Kidney (tissue), 14 donors: Measurements from ENCODE around the gene SHOC1. TPM values are rescaled to one million over a fixed set of nuclear protein-coding genes. Genes with fewer than 3 reads are reported as not detected.

Experiments used
- DNase-seq, 5 donors: peaks; one replicate each; pipeline ENCODE4 v3.0.0-alpha.2; 2013 to 2020
- FAIRE-seq: peaks from 2 replicates; lab custom pipeline; 2012; peaks lifted over from hg19 to GRCh38; lab: Jason Lieb, UNC
- H3K27ac ChIP-seq, 2 donors: one replicate each; pipeline ENCODE4 v1.7.0; 2013; ENCODE audit warnings: low read depth in 2 of 2, low read length in 2 of 2, inconsistent platforms in 1 of 2
- H3K27me3 ChIP-seq: one replicate; pipeline ENCODE4 v1.7.1; 2013; ENCODE audit warnings: low read length, inconsistent platforms; ENCODE audit not compliant: control insufficient read depth, insufficient read depth
- H3K36me3 ChIP-seq, 3 donors: one replicate each; pipeline versions ENCODE4 v1.7.0 to v1.7.1; 2013; ENCODE audit warnings: low read length in 3 of 3, control low read depth in 1 of 3, inconsistent platforms in 1 of 3; ENCODE audit not compliant: insufficient read depth in 3 of 3, control insufficient read depth in 2 of 3
- H3K4me1 ChIP-seq, 3 donors: one replicate each; pipeline versions ENCODE4 v1.7.0 to v1.7.1; 2013; ENCODE audit warnings: low read length in 3 of 3, inconsistent platforms in 1 of 3, low read depth in 1 of 3; ENCODE audit not compliant: control insufficient read depth in 2 of 3, insufficient read depth in 2 of 3
- H3K4me3 ChIP-seq, 3 donors: one replicate each; pipeline versions ENCODE4 v1.7.0 to v1.8.1; 2013; ENCODE audit warnings: low read length in 3 of 3, control low read depth in 1 of 3, inconsistent platforms in 1 of 3
- H3K9ac ChIP-seq, 3 donors: one replicate each; pipeline versions ENCODE4 v1.7.0 to v1.7.1; 2013; ENCODE audit warnings: low read length in 3 of 3, control low read depth in 1 of 3, inconsistent platforms in 1 of 3
- H3K9me3 ChIP-seq, 3 donors: one replicate each; pipeline versions ENCODE4 v1.7.0 to v1.7.1; 2013; ENCODE audit warnings: low read length in 3 of 3, control low read depth in 1 of 3, inconsistent platforms in 1 of 3; ENCODE audit not compliant: control insufficient read depth in 2 of 3, insufficient read depth in 1 of 3
- intact Hi-C: fragments of 100-400 bp; cut with DNase I; formaldehyde crosslinking; loops from one replicate; pipeline ENCODE4 v1.11.1; 2022
- polyA plus RNA-seq: library from polyadenylated mRNA; stranded (reverse); fragments of 350-450 nt; fragmentation: Illumina TruSeq; extraction: RNeasy Lipid Tissue Mini Kit (QIAGEN cat#74804); gene quantifications from one replicate; pipeline ENCODE4 v1.2.3, GENCODE V29; 2014; ENCODE audit warnings: low read depth, low replicate concordance; ENCODE audit not compliant: insufficient read depth
- total RNA-seq: library from RNA; stranded (reverse); fragmentation: NEBNext Ultra II Directional; extraction: Animal tissue kit (Norgen Biotek cat#: 25700); gene quantifications from one replicate; pipeline ENCODE4 v1.2.1, GENCODE V29; 2021
- TF ChIP-seq, protein P1 (sequence below): IDR thresholded peaks from 3 replicates; pipeline ENCODE4 v1.5.1; 2012; ENCODE audit warnings: mild to moderate bottlenecking, moderate library complexity, borderline replicate concordance; ENCODE audit not compliant: insufficient read depth; ENCODE audit errors: extremely low read depth
- donor health status: control.
- donor health status: control.
- donor health status: control.
- donor health status: control.
- donor health status: control.
- donor health status: DM: yes; HTN: yes; CAD: no.
- donor health status: Normal renal cell carcinoma (clear cell type).

Gene SHOC1
- total and polyA plus RNA-seq, 2 donors from 2014 or later: 0.16 to 2.5 TPM

DNA sequence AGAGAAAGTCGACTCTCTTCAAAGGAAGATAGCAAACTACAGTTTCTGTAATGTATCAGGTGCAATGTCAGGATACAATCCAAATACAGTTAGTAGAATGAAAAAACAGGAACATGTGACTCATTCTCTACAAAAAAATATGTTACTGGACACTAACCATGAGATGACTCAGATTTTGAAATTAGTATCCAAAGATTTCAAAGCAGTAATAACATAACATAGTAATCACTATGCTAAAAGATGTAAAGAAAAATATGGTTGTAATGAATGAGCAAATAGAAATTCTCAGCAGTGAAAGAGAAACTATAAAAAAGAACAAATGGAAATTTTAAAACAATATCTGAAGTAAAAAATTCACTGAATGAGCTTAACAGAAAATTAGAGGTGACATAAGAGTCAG, 42.3 kb downstream of the SHOC1 start:
- no peak for DNase-seq
- TF ChIP-seq, protein P1, sequence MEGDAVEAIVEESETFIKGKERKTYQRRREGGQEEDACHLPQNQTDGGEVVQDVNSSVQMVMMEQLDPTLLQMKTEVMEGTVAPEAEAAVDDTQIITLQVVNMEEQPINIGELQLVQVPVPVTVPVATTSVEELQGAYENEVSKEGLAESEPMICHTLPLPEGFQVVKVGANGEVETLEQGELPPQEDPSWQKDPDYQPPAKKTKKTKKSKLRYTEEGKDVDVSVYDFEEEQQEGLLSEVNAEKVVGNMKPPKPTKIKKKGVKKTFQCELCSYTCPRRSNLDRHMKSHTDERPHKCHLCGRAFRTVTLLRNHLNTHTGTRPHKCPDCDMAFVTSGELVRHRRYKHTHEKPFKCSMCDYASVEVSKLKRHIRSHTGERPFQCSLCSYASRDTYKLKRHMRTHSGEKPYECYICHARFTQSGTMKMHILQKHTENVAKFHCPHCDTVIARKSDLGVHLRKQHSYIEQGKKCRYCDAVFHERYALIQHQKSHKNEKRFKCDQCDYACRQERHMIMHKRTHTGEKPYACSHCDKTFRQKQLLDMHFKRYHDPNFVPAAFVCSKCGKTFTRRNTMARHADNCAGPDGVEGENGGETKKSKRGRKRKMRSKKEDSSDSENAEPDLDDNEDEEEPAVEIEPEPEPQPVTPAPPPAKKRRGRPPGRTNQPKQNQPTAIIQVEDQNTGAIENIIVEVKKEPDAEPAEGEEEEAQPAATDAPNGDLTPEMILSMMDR: no peak
- Histone ChIP-seq H3K27ac (no peak overlapping the region), H3K9ac (no peak overlapping the region), H3K27me3 (no peaks in the 10 kb centered on the region), H3K4me3 (no peak overlapping the region), H3K4me1 (no peaks in the 10 kb centered on the region), H3K36me3 (no peaks in the 10 kb centered on the region), H3K9me3 (peaks cover 0 to 9% (median 1%) of the 10 kb centered on the region in 3 donors)
- FAIRE-seq: no peak
- intact Hi-C loops: no loop called here

Other genes starting within 250 kb of the SHOC1 start
- 75.1 TPM for gene PTGR1, start 195.3 kb downstream of the SHOC1 start, total RNA-seq
- gene PTGR1, start 195.3 kb downstream of the SHOC1 start, polyA plus RNA-seq: 285 TPM
- gene DNAJC25, start 163.6 kb downstream of the SHOC1 start, total RNA-seq: 8.2 TPM
- gene DNAJC25, start 163.6 kb downstream of the SHOC1 start, polyA plus RNA-seq: 13.1 TPM
- gene GNG10, start 133.3 kb downstream of the SHOC1 start, total RNA-seq: 41.2 TPM
- gene GNG10, start 133.3 kb downstream of the SHOC1 start, polyA plus RNA-seq: 44.8 TPM
- gene UGCG, start 101.9 kb upstream of the SHOC1 start, total RNA-seq: 113 TPM
- gene UGCG, start 101.9 kb upstream of the SHOC1 start, polyA plus RNA-seq: 20.8 TPM